Measurements from ENCODE around the gene CCDC195.

CCDC195 gene, protein sequence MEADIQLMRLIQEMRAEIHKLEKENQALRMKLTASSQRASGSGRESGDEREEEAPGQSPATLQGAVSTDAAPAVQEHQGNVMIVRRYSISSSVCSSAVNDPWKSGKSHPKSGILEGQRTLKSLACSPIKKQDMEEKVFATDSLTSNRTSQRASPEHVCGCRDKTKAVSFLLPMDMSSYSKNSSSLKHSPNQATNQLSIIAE

GRCh38 chr2:224716201-224716600 is at the start of gene CCDC195:
Gene CCDC195 (minus strand): TSS chr2:224716365. CDS start chr2:224716365, 0 bp downstream.
- no peak for DNase-seq

GRCh38 chr2:224764565-224765236 is 48.5 kb upstream of the CCDC195 start:
- no peak for DNase-seq

DNA sequence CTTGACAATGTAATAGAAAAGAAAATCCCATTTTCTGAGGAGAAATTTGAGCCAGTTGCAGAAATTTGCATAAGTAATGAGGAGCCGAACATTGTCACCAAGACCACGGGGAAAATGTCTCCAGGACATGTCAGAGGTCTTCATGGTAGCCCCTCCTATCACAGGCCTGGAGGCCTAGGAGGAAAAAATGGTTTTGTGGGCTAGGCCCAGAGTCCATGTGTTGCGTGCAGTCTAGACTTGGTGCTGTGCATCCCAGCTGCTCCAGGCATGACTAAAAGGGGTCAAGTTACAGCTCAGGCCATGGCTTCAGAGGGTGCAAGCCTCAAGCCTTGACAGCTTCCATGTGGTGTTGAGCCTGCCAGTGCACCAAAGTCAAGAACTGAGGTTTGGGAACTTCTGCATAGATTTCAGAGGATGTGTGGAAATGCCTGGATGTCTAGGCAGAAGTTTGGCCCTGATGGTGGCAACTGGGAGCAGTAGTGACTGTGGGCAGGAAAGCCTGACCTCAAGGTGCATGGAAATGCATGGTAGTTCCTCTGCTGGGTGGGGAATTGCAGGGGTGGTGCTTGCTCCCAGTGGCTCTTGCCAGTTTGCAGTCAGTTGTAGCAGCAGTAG is 41.9 kb upstream of the CCDC195 start:
- DNase-seq = no peak

DNA sequence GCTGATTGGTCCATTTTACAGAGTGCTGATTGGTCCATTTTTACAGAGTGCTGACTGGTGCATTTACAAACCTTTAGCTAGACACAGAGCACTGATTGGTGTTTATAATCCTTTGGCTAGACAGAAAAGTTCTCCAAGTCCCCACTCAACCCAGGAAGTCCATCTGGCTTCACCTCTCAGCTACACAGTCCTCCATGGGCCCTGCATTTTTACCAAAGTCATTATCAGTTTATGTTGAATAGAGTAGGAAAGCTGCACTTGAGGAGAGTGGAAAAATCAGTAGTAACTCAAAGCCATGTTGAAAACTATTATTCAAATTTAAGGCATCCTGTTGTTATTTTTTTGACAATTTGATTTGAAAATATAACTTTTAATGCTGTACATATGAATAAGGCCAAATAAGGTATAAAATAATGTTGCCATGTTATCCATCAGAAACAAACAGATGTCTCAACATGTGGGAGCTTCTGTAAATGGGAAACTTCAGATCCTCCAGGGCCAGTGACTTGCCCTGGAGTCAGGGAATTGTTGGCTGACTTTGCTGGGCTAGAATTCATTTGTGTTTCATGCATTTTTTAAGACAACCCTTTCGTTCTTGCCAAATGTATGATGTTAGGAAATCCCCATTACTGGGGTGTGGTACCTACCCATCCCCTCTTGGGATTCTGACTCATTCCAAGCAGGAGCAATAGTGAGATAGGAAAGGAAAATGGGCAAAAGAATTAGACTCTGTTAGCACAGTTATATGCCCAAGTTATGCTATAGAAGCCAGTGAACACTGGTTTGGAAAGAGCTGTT is 37.8 kb upstream of the CCDC195 start:
- no peak for DNase-seq

GRCh38 chr2:224751996-224752698 is 36.0 kb upstream of the CCDC195 start:
- no peak for DNase-seq

DNA sequence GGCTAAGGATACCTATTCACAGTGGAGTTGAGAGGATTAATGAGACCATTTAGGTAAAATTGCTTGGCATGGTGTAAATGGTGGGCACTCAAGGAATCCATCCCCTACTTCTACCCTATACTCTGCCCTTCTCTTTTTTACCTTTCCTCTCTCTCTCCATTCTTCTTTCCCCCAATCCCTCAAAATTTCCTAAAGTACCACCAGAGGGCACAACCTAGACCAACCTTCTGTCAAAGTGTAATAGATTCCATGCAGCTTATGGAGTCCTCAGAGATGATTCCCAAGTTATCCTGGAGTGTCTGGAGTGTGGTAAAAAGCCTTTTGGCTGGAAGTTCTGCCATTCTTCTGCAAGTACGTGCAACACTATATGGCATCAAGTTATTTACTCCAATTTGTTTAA is 33.0 kb upstream of the CCDC195 start:
- DNase-seq = no peak

DNA sequence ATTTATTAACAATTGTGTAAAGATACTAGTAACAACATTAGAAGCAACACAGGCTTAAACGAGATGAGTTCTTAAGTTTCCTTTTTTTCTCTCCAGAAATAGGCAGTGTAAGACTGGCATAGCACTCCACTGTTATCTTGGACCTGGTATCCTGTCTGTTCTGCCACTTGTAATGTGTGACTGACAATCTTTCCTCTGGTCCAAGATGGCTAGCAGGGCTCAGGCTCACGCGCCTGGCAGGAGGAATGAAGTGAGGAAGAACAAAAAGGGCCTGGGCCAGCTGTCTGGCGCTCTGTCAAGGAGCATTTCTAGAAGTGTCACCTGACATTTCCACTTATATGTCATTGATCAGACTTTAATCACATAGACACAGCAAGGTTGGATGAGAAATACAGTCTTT is 31.6 kb upstream of the CCDC195 start:
- no peak for DNase-seq

DNA sequence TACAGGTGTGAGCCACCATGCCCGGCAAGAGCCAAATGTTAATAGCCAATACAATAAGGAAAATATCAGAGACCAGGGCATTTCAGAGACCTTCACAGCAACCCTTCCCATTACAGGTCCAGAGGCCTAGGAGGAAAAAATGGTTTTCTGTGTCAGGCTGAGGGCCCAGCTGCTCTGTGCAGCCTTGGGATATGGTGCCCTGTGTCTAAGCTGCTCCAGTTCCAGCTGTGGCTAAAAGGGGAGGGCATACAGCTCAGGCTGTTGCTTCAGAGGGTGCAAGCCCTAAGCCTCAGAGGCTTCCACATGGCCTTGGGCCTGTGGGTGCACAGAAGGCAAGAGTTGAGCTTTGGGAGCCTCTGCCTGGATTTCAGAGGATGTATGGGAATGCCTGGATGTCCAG is 20.1 kb upstream of the CCDC195 start:
- no peak for DNase-seq

DNA sequence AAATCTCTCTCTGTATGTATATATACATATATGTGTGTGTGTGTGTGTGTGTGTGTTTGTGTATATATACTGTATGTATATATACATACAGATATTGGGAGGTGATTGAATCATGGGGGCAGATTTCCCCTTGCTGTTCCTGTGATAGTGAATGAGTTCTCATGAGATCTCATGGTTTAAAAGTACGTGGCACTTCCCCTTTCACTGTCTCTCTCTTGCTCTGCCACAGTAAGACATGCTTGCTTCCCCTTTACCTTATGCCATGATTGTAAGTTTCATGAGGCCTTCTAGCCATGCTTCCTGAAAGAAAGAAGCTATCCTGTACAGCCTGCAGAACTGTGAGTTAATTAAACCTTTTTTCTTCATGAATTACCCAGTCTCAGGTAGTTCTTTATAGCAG is 18.8 kb upstream of the CCDC195 start:
- peak; percentile 22 for DNase-seq

- no peak for DNase-seq
Observed at GRCh38 chr2:224731665-224732064, 15.5 kb upstream of the CCDC195 start.

DNA sequence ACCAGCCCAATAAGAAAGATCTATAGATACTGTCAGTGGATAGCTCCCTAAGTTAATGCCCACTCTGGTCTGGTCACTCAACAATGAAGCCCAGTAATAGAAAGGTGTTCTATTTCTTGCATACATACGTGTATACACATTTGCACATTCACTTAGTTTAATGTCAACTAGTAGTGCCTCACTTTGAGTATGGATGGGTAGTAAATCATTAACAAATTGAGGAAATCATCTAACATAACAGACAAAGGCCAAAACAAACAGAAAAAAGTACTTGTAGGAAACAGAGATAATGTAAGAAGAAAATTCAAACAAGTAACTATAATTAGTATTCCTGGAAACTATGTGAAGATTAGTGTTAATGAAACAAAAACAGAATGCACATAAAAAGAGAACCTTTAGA is 13.3 kb upstream of the CCDC195 start:
- no peak for DNase-seq

DNA sequence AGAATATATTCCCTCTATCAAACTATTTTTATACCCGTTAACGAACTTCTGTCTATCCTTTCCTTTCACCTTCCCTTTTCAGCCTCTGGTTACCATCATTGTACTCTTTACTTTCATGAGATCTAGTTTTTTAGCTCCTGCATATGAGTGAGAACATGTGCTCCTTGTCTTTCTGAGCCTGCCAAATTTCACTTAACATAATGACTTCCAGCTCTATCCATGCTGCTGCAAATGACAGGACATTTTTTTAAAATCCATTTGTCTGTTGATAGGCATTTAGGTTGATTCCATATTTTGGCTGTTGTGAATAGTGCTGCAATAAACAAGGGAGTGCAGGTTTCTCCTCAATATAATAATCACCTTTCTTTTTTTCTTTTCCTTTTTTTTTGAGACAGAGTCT is 8.2 kb upstream of the CCDC195 start:
- DNase-seq = no peak

- peak; percentile 7 for DNase-seq
Observed at GRCh38 chr2:224723586-224724217, 7.5 kb upstream of the CCDC195 start.

DNA sequence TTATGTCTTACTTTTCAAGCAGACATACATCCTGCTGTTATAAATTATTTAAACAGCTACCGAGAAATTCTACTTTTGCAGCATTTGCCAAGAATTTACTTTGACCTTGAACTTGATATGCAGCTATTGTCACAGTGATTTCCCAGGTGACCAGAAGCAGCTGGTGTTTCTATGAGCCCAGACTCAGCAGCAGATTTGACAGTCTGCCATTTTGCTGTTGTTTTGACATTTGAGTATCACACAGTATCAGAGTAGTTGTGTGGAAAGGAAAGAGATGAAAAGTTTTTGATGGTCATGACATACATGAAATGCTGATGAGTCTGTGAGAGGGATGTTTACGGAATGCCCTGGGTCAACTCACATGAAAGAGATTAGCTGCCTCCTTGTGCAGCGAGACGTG is 6.6 kb upstream of the CCDC195 start:
- DNase-seq = no peak

GRCh38 chr2:224722250-224722649 is 6.1 kb upstream of the CCDC195 start:
- DNase-seq = no peak

GRCh38 chr2:224716921-224717320 is 756 bp upstream of the CCDC195 start:
- DNase-seq = no peak

GRCh38 chr2:224711859-224712665 is 4.1 kb downstream of the CCDC195 start:
- DNase-seq = peak; percentile 4

DNA sequence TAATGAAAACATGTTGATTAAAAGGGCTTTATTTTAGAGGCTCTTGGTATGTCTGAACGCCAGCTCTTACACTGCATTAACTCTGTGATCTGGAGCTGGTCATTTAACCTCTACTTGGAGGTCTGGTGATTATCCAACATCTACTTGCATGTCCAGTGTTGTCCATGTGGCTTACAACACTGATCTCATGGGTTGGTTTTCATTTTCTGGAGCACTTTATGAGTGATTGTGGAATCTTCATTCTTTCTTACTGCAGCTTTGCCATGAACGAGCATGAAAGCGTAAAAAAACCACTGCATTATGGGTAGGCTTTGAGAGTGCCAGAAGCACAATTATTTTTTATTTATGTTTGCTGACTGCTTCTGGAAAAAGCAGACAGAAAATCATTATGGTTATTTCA is 4.8 kb downstream of the CCDC195 start:
- no peak for DNase-seq

DNA sequence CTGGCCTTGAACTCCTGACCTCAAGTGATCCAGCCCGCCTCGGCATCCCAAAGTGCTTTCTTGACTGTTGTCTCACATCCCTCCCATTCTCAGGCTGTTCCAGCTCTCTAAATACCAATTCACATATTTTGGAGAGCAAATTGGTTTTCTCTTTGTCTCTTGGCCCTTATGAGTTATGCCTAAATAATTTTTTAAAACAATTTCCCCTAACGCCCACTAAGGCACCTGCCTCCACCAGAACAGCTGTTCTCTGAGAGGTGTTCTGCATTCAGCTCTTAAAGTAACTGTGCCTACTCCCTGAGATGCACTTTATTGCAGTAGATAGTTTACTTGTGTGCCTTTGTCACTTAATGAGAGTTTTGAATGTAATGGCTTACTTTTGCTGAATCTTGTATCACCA is 6.9 kb downstream of the CCDC195 start:
- DNase-seq = no peak

- no peak for DNase-seq
Observed at GRCh38 chr2:224694502-224694901, 21.7 kb downstream of the CCDC195 start.

- DNase-seq = no peak
Observed at GRCh38 chr2:224691563-224691962, 24.6 kb downstream of the CCDC195 start.

DNA sequence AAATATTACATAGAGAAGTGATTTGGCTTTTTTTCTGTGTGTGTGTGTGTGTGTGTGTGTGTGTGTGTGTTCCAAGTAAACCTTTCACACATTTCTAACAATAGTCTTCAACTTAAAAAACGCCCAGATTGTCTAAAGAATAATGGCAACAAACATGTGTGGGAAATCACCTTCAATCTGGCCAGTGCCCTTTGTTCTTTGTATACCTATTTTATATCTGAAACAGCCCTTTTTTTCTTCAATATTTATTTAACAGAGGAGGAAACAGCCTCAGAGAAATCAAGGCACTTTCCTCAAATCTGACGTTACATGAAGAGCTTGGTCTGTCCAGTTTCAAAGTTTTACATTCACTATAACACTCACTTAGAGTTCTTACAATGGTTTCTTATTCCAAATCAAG is 25.3 kb downstream of the CCDC195 start:
- DNase-seq = no peak

Data from hematopoietic multipotent progenitor cell treated with erythropoietin and hydrocortisone succinate and interleukin-3 and kit ligand, for 4 days (in vitro differentiated cells).